ENCODE results near the gene KDM6A. TPM values are rescaled to one million over a fixed set of nuclear protein-coding genes. Genes with fewer than 3 reads are reported as not detected.
"Not testable (repeated sequence)": the region's sequence is repeated elsewhere in the genome, so short reads cannot be mapped to it uniquely, and the experiment has no call there.

Gene KDM6A
- total and polyA plus RNA-seq, 2 donors (not counting 3 experiments of a cell fraction or from before 2014, with no cell fraction given): 9.0 to 20.6 TPM

GRCh38 chrX:45134775-45135174 lies 261.8 kb downstream of the KDM6A start:
- no peak for DNase-seq (ENCODE audit: low read depth, low spot score)
- no peaks in the 10 kb centered on the region for H3K27me3 ChIP-seq (ENCODE audit: control insufficient read depth in 2 of 2, insufficient read depth in 2 of 2, low read length in 2 of 2)
- H3K4me3 ChIP-seq (replicated peaks in 1 of 3; ENCODE audit: insufficient read depth in 1 of 3, low read depth in 1 of 3, low read length in 3 of 3): no peak overlapping the region
- no peak overlapping the region for H3K4me2 ChIP-seq (ENCODE audit: insufficient read depth, low read length)
- no peak overlapping the region for H2AFZ ChIP-seq (ENCODE audit: low read depth, low read length)
- H4K20me1 ChIP-seq (replicated peaks; ENCODE audit: control insufficient read depth, extremely low read depth, insufficient read depth, low read length): no peaks in the 10 kb centered on the region
- no peaks in the 10 kb centered on the region for H3K9me3 ChIP-seq (replicated peaks; ENCODE audit: control insufficient read depth, insufficient read depth, low read length)
- no TSS peak for BruUV-seq (replicated peaks)
- H3K4me1 ChIP-seq (ENCODE audit: control insufficient read depth, extremely low read depth, insufficient read depth, low read length): no peaks in the 10 kb centered on the region
- dilution Hi-C loops (cut with MboI; ENCODE audit: extremely low pct_ligation_motif_present, low sequenced_read_pairs) (no loop called here), intact Hi-C loops (cut with micrococcal nuclease) (no loop called here)
- H3K27ac ChIP-seq (ENCODE audit: insufficient read depth, low read depth, low read length): no peak overlapping the region
- H3K9ac ChIP-seq (replicated peaks; ENCODE audit: extremely low read depth, insufficient read depth, low read length): no peak overlapping the region
- H3K9me1 ChIP-seq (replicated peaks; ENCODE audit: control insufficient read depth, extremely low read depth, insufficient read depth, low read length): no peaks in the 10 kb centered on the region
- no peaks in the 10 kb centered on the region for H3K36me3 ChIP-seq (ENCODE audit: control insufficient read depth in 2 of 2, extremely low read depth in 1 of 2, insufficient read depth in 2 of 2, low read length in 2 of 2)
- ChIA-PET CTCF (interaction anchor here (1.0 to 1.2 kb wide), 3 partner anchors 13 to 24 kb away, joined by 3 read pairs; no protein-coding TSS in a partner anchor), POLR2A (no interaction called here)
- FAIRE-seq: no peak
- TF ChIP-seq MYC (IDR thresholded peaks at IDR 0.05; ENCODE audit: low read depth, low read length) (no peak), EZH2 (IDR thresholded peaks at IDR 0.05; ENCODE audit: borderline replicate concordance, low read depth, low read length, severe bottlenecking) (no peak), POLR2AphosphoS5 (IDR thresholded peaks at IDR 0.05; ENCODE audit: insufficient read depth, low read depth, low read length) (no peak), CTCF (IDR thresholded peaks at IDR 0.05; ENCODE audit: extremely low read depth in 1 of 2, insufficient read depth in 1 of 2, low read depth in 1 of 2, low read length in 2 of 2) (no peak), GATA2 (IDR thresholded peaks at IDR 0.05; ENCODE audit: insufficient read depth, insufficient read length, low read depth, low read length) (no peak), FOS (IDR thresholded peaks at IDR 0.05; ENCODE audit: borderline replicate concordance, insufficient read depth, low read length) (no peak), POLR2A (IDR thresholded peaks at IDR 0.05; ENCODE audit: low read depth, low read length) (no peak)
- H3K79me2 ChIP-seq (ENCODE audit: control insufficient read depth, insufficient read depth, low read length): no peaks in the 10 kb centered on the region

GRCh38 chrX:45135391-45136075 lies 262.5 kb downstream of the KDM6A start:
- H2AFZ ChIP-seq (ENCODE audit: low read depth, low read length); H3K9me3 ChIP-seq (replicated peaks; ENCODE audit: control insufficient read depth, insufficient read depth, low read length); FAIRE-seq; H3K4me1 ChIP-seq (ENCODE audit: control insufficient read depth, extremely low read depth, insufficient read depth, low read length); intact Hi-C loops (cut with micrococcal nuclease); H3K4me2 ChIP-seq (ENCODE audit: insufficient read depth, low read length); H4K20me1 ChIP-seq (replicated peaks; ENCODE audit: control insufficient read depth, extremely low read depth, insufficient read depth, low read length); H3K9ac ChIP-seq (replicated peaks; ENCODE audit: extremely low read depth, insufficient read depth, low read length); H3K79me2 ChIP-seq (ENCODE audit: control insufficient read depth, insufficient read depth, low read length); H3K36me3 ChIP-seq (ENCODE audit: control insufficient read depth in 2 of 2, extremely low read depth in 1 of 2, insufficient read depth in 2 of 2, low read length in 2 of 2); H3K27ac ChIP-seq (ENCODE audit: insufficient read depth, low read depth, low read length); DNase-seq (ENCODE audit: low read depth, low spot score); BruUV-seq (replicated peaks); POLR2A ChIA-PET; H3K4me3 ChIP-seq (replicated peaks in 1 of 3; ENCODE audit: insufficient read depth in 1 of 3, low read depth in 1 of 3, low read length in 3 of 3); H3K27me3 ChIP-seq (ENCODE audit: control insufficient read depth in 2 of 2, insufficient read depth in 2 of 2, low read length in 2 of 2); dilution Hi-C loops (cut with MboI; ENCODE audit: extremely low pct_ligation_motif_present, low sequenced_read_pairs); H3K9me1 ChIP-seq (replicated peaks; ENCODE audit: control insufficient read depth, extremely low read depth, insufficient read depth, low read length): not testable (repeated sequence)
- CTCF ChIA-PET: interaction anchor here (1.0 to 1.2 kb wide), 2 partner anchors 13 to 16 kb away, joined by 3 read pairs; no protein-coding TSS in a partner anchor
